Liver (tissue), 3 donors: ENCODE results near the gene PDE1C.

Source experiments
- ATF3 ChIP-seq: IDR thresholded peaks from 2 replicates; pipeline ENCODE4 v1.6.1; 2016; ENCODE audit warnings: antibody characterized with exemption
- HNF4G ChIP-seq: IDR thresholded peaks from 2 replicates; pipeline ENCODE4 v1.6.1; 2016; ENCODE audit warnings: antibody characterized with exemption
- RAD21 ChIP-seq, 2 donors: IDR thresholded peaks; 2 replicates each; pipeline ENCODE4 v1.6.1; 2016; ENCODE audit warnings: antibody characterized with exemption in 2 of 2, mild to moderate bottlenecking in 2 of 2
- REST ChIP-seq: IDR thresholded peaks from 2 replicates; pipeline ENCODE4 v1.6.1; 2016; ENCODE audit warnings: antibody characterized with exemption, mild to moderate bottlenecking
- TF ChIP-seq, protein P1 (sequence below): fragments of 150-350 bp; IDR thresholded peaks from 2 replicates; pipeline ENCODE4 v1.5.1; 2017; ENCODE audit warnings: improper control_type of control experiment, low read depth, low read length; ENCODE audit not compliant: missing input control
- donor health status: healthy.
- donor health status: healthy.

GRCh38 chr7:31957090-31957720 is 113.0 kb downstream of the PDE1C start:
- TF ChIP-seq, protein P1, sequence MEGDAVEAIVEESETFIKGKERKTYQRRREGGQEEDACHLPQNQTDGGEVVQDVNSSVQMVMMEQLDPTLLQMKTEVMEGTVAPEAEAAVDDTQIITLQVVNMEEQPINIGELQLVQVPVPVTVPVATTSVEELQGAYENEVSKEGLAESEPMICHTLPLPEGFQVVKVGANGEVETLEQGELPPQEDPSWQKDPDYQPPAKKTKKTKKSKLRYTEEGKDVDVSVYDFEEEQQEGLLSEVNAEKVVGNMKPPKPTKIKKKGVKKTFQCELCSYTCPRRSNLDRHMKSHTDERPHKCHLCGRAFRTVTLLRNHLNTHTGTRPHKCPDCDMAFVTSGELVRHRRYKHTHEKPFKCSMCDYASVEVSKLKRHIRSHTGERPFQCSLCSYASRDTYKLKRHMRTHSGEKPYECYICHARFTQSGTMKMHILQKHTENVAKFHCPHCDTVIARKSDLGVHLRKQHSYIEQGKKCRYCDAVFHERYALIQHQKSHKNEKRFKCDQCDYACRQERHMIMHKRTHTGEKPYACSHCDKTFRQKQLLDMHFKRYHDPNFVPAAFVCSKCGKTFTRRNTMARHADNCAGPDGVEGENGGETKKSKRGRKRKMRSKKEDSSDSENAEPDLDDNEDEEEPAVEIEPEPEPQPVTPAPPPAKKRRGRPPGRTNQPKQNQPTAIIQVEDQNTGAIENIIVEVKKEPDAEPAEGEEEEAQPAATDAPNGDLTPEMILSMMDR: no peak
- TF ChIP-seq HNF4G (no peak), REST (no peak), RAD21 (IDR thresholded peaks at IDR 0.05) (no peak), ATF3 (no peak)
